Measurements from ENCODE around the gene ADARB1.

GRCh38 chr21:45026826-45027225 is 47.6 kb upstream of the ADARB1 start:
- TF ChIP-seq CTCF (IDR thresholded peaks at IDR 0.05) (no peak), POLR2A (IDR thresholded peaks at IDR 0.05) (no peak), EP300 (IDR thresholded peaks at IDR 0.05) (no peak)

Measured in ovary (tissue), 3 donors.